WTC11 (cell line): ENCODE results near the gene HYAL2. TPM values are rescaled to one million over a fixed set of nuclear protein-coding genes. Genes with fewer than 3 reads are reported as not detected.

Source experiments
- ATF1 ChIP-seq: sonication (generic); formaldehyde crosslinking; IDR thresholded peaks from 2 replicates; pipeline ENCODE4 v1.8.1; 2023; ENCODE audit warnings: mild to moderate bottlenecking, moderate library complexity, missing genetic modification reagents
- ELF4 ChIP-seq: sonication (generic); formaldehyde crosslinking; IDR thresholded peaks from 2 replicates; pipeline ENCODE4 v1.8.1; 2022; ENCODE audit warnings: low read depth, mild to moderate bottlenecking, moderate library complexity, missing genetic modification reagents
- EMX1 ChIP-seq: fragments of 250-450 bp; sonication (Bioruptor Pico); IDR thresholded peaks from 2 replicates; pipeline ENCODE4 v1.8.0; 2021; ENCODE audit warnings: mild to moderate bottlenecking
- FOXK1 ChIP-seq: sonication (generic); formaldehyde crosslinking; IDR thresholded peaks from 2 replicates; pipeline ENCODE4 v1.8.0; 2022; ENCODE audit warnings: mild to moderate bottlenecking, moderate library complexity, missing genetic modification reagents
- IRF2 ChIP-seq: sonication (generic); formaldehyde crosslinking; IDR thresholded peaks from 2 replicates; pipeline ENCODE4 v1.8.0; 2022; ENCODE audit warnings: low read depth, missing genetic modification reagents, borderline replicate concordance
- NFE2L1 ChIP-seq: sonication (generic); formaldehyde crosslinking; IDR thresholded peaks from 2 replicates; pipeline ENCODE4 v1.8.1; 2023; ENCODE audit warnings: missing genetic modification reagents
- NR1H2 ChIP-seq: sonication (generic); formaldehyde crosslinking; IDR thresholded peaks from 2 replicates; pipeline ENCODE4 v1.9.0; 2021; ENCODE audit warnings: mild to moderate bottlenecking, moderate library complexity, missing genetic modification reagents
- SMAD3 ChIP-seq: sonication (generic); formaldehyde crosslinking; IDR thresholded peaks from 2 replicates; pipeline ENCODE4 v1.8.0; 2022; ENCODE audit warnings: missing genetic modification reagents, mild to moderate bottlenecking, borderline replicate concordance
- TCF7 ChIP-seq: sonication (generic); formaldehyde crosslinking; IDR thresholded peaks from 2 replicates; pipeline ENCODE4 v1.8.0; 2022; ENCODE audit warnings: mild to moderate bottlenecking, low read depth, missing genetic modification reagents, moderate library complexity
- TEAD4 ChIP-seq: sonication (generic); formaldehyde crosslinking; IDR thresholded peaks from 2 replicates; pipeline ENCODE4 v1.8.0; 2022; ENCODE audit warnings: mild to moderate bottlenecking, missing genetic modification reagents
- ZBTB21 ChIP-seq: sonication (generic); formaldehyde crosslinking; IDR thresholded peaks from 2 replicates; pipeline ENCODE4 v1.8.1; 2023; ENCODE audit warnings: mild to moderate bottlenecking, missing genetic modification reagents, borderline replicate concordance
- ZNF138 ChIP-seq: sonication (generic); formaldehyde crosslinking; conservative IDR thresholded peaks from 2 replicates; pipeline ENCODE4 v1.8.1; 2022; ENCODE audit warnings: mild to moderate bottlenecking, moderate library complexity, missing genetic modification reagents
- total RNA-seq: library from RNA; stranded (reverse); gene quantifications from 3 replicates; pipeline ENCODE4 v1.2.3, GENCODE V29; 2021
- TF ChIP-seq, protein P1 (sequence below): sonication (generic); formaldehyde crosslinking; IDR thresholded peaks from 2 replicates; pipeline ENCODE4 v1.8.1; 2023; ENCODE audit warnings: mild to moderate bottlenecking, missing genetic modification reagents, borderline replicate concordance
- TF ChIP-seq, protein P2 (sequence below): fragments of 250-450 bp; sonication (Bioruptor Pico); IDR thresholded peaks from 2 replicates; pipeline ENCODE4 v2.1.2; 2022; ENCODE audit warnings: mild to moderate bottlenecking, moderate library complexity
- TF ChIP-seq, protein P3 (sequence below): sonication (generic); formaldehyde crosslinking; IDR thresholded peaks from 2 replicates; pipeline ENCODE4 v1.8.1; 2022; ENCODE audit warnings: low read depth, missing genetic modification reagents, borderline replicate concordance
- TF ChIP-seq, protein P4 (sequence below): sonication (generic); formaldehyde crosslinking; IDR thresholded peaks from 2 replicates; pipeline ENCODE4 v1.8.1; 2022; ENCODE audit warnings: missing genetic modification reagents, borderline replicate concordance
- TF ChIP-seq, protein P5 (sequence below): sonication (generic); formaldehyde crosslinking; IDR thresholded peaks from 2 replicates; pipeline ENCODE4 v1.8.0; 2022; ENCODE audit warnings: missing genetic modification reagents
- TF ChIP-seq, protein P6 (sequence below): fragments of 250-450 bp; sonication (Bioruptor Pico); IDR thresholded peaks from 2 replicates; pipeline ENCODE4 v1.9.0; 2021; ENCODE audit warnings: moderate library complexity, mild to moderate bottlenecking, inconsistent platforms, borderline replicate concordance
- TF ChIP-seq, protein P7 (sequence below): sonication (generic); formaldehyde crosslinking; IDR thresholded peaks from 2 replicates; pipeline ENCODE4 v1.8.0; 2022; ENCODE audit warnings: mild to moderate bottlenecking, missing genetic modification reagents
- TF ChIP-seq, protein P8 (sequence below): sonication (generic); formaldehyde crosslinking; IDR thresholded peaks from 2 replicates; pipeline ENCODE4 v1.8.1; 2023; ENCODE audit warnings: mild to moderate bottlenecking, missing genetic modification reagents, moderate library complexity

Gene HYAL2
- total RNA-seq, 1 experiment from 2014 or later: 58.0 TPM

DNA sequence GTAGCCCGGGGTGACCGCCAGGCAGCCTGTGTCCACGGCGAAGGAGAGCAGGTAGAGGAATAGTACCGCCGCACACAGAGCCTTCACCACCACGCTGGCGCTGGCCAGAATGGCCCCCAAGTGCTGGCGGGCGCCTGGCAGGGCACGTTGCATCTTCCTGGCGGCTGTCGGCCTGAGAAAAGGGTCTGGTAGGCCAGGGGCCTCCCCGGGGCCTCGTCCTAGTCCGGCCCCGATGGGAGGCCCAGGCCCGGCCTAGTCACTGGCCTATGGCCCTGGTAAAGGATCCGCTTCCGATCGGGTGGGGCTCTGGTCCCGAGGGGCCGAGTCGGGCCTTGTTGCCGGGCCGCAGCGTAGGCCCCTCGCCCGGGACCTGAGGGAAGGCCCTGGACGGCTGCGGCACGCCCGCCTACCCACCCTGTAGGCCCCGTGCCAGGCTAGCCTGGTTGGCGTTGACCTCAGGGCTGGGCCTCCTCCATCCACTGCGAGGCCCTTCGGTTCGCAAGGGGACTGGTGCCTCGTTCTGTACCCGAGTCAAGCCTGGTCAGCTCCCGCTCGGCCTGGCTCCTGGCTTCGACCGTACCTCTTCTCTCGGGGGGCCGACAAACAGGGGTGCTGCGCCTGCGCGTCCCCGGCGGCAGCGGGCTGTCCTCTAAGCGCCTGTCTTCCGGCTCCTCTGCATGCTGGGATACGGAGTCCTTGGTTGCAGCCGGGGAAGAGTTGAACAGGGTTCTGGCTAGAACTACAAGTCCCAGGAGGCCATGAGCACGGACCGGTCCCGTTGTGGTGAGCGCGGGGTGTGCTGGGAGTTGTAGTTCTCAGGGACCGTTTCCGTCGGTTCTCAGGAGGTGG is 36.6 kb upstream of the HYAL2 start, which contains the start of gene TMEM115 (continued):
- TF ChIP-seq ZBTB21: 0 out of 2 replicates have a peak, but pooled peaks have one; percentile 50
- TF ChIP-seq, protein P1, sequence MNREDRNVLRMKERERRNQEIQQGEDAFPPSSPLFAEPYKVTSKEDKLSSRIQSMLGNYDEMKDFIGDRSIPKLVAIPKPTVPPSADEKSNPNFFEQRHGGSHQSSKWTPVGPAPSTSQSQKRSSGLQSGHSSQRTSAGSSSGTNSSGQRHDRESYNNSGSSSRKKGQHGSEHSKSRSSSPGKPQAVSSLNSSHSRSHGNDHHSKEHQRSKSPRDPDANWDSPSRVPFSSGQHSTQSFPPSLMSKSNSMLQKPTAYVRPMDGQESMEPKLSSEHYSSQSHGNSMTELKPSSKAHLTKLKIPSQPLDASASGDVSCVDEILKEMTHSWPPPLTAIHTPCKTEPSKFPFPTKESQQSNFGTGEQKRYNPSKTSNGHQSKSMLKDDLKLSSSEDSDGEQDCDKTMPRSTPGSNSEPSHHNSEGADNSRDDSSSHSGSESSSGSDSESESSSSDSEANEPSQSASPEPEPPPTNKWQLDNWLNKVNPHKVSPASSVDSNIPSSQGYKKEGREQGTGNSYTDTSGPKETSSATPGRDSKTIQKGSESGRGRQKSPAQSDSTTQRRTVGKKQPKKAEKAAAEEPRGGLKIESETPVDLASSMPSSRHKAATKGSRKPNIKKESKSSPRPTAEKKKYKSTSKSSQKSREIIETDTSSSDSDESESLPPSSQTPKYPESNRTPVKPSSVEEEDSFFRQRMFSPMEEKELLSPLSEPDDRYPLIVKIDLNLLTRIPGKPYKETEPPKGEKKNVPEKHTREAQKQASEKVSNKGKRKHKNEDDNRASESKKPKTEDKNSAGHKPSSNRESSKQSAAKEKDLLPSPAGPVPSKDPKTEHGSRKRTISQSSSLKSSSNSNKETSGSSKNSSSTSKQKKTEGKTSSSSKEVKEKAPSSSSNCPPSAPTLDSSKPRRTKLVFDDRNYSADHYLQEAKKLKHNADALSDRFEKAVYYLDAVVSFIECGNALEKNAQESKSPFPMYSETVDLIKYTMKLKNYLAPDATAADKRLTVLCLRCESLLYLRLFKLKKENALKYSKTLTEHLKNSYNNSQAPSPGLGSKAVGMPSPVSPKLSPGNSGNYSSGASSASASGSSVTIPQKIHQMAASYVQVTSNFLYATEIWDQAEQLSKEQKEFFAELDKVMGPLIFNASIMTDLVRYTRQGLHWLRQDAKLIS: no peak
- TF ChIP-seq NFE2L1 (CRISPR knock-in tag): no peak
- peak; percentile 75; the same call in 1 of the 2 replicates for TF ChIP-seq FOXK1 (CRISPR knock-in tag)
- TF ChIP-seq TEAD4 (CRISPR knock-in tag): no peak
- TF ChIP-seq, protein P2, sequence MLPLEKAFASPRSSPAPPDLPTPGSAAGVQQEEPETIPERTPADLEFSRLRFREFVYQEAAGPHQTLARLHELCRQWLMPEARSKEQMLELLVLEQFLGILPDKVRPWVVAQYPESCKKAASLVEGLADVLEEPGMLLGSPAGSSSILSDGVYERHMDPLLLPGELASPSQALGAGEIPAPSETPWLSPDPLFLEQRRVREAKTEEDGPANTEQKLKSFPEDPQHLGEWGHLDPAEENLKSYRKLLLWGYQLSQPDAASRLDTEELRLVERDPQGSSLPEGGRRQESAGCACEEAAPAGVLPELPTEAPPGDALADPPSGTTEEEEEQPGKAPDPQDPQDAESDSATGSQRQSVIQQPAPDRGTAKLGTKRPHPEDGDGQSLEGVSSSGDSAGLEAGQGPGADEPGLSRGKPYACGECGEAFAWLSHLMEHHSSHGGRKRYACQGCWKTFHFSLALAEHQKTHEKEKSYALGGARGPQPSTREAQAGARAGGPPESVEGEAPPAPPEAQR: no peak
- TF ChIP-seq, protein P3, sequence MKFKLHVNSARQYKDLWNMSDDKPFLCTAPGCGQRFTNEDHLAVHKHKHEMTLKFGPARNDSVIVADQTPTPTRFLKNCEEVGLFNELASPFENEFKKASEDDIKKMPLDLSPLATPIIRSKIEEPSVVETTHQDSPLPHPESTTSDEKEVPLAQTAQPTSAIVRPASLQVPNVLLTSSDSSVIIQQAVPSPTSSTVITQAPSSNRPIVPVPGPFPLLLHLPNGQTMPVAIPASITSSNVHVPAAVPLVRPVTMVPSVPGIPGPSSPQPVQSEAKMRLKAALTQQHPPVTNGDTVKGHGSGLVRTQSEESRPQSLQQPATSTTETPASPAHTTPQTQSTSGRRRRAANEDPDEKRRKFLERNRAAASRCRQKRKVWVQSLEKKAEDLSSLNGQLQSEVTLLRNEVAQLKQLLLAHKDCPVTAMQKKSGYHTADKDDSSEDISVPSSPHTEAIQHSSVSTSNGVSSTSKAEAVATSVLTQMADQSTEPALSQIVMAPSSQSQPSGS (CRISPR knock-in tag): no peak
- no peak for TF ChIP-seq ELF4 (CRISPR knock-in tag)
- no peak for TF ChIP-seq EMX1 (CRISPR knock-in tag)
- no peak for TF ChIP-seq TCF7
- TF ChIP-seq ATF1 (CRISPR knock-in tag): no peak
- TF ChIP-seq, protein P4, sequence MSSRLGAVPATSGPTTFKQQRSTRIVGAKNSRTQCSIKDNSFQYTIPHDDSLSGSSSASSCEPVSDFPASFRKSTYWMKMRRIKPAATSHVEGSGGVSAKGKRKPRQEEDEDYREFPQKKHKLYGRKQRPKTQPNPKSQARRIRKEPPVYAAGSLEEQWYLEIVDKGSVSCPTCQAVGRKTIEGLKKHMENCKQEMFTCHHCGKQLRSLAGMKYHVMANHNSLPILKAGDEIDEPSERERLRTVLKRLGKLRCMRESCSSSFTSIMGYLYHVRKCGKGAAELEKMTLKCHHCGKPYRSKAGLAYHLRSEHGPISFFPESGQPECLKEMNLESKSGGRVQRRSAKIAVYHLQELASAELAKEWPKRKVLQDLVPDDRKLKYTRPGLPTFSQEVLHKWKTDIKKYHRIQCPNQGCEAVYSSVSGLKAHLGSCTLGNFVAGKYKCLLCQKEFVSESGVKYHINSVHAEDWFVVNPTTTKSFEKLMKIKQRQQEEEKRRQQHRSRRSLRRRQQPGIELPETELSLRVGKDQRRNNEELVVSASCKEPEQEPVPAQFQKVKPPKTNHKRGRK: no peak
- peak; percentile 48; the same call in 1 of the 2 replicates for TF ChIP-seq SMAD3
- TF ChIP-seq, protein P5, sequence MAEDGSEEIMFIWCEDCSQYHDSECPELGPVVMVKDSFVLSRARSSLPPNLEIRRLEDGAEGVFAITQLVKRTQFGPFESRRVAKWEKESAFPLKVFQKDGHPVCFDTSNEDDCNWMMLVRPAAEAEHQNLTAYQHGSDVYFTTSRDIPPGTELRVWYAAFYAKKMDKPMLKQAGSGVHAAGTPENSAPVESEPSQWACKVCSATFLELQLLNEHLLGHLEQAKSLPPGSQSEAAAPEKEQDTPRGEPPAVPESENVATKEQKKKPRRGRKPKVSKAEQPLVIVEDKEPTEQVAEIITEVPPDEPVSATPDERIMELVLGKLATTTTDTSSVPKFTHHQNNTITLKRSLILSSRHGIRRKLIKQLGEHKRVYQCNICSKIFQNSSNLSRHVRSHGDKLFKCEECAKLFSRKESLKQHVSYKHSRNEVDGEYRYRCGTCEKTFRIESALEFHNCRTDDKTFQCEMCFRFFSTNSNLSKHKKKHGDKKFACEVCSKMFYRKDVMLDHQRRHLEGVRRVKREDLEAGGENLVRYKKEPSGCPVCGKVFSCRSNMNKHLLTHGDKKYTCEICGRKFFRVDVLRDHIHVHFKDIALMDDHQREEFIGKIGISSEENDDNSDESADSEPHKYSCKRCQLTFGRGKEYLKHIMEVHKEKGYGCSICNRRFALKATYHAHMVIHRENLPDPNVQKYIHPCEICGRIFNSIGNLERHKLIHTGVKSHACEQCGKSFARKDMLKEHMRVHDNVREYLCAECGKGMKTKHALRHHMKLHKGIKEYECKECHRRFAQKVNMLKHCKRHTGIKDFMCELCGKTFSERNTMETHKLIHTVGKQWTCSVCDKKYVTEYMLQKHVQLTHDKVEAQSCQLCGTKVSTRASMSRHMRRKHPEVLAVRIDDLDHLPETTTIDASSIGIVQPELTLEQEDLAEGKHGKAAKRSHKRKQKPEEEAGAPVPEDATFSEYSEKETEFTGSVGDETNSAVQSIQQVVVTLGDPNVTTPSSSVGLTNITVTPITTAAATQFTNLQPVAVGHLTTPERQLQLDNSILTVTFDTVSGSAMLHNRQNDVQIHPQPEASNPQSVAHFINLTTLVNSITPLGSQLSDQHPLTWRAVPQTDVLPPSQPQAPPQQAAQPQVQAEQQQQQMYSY (CRISPR knock-in tag): no peak
- TF ChIP-seq, protein P6, sequence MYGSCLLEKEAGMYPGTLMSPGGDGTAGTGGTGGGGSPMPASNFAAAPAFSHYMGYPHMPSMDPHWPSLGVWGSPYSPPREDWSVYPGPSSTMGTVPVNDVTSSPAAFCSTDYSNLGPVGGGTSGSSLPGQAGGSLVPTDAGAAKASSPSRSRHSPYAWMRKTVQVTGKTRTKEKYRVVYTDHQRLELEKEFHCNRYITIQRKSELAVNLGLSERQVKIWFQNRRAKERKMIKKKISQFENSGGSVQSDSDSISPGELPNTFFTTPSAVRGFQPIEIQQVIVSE (CRISPR knock-in tag): no peak
- TF ChIP-seq NR1H2 (CRISPR knock-in tag): no peak
- TF ChIP-seq, protein P7, sequence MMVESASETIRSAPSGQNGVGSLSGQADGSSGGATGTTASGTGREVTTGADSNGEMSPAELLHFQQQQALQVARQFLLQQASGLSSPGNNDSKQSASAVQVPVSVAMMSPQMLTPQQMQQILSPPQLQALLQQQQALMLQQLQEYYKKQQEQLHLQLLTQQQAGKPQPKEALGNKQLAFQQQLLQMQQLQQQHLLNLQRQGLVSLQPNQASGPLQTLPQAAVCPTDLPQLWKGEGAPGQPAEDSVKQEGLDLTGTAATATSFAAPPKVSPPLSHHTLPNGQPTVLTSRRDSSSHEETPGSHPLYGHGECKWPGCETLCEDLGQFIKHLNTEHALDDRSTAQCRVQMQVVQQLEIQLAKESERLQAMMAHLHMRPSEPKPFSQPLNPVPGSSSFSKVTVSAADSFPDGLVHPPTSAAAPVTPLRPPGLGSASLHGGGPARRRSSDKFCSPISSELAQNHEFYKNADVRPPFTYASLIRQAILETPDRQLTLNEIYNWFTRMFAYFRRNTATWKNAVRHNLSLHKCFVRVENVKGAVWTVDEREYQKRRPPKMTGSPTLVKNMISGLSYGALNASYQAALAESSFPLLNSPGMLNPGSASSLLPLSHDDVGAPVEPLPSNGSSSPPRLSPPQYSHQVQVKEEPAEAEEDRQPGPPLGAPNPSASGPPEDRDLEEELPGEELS (CRISPR knock-in tag): 0 out of 2 replicates have a peak, but pooled peaks have one; percentile 52
- no peak for TF ChIP-seq IRF2 (CRISPR knock-in tag)
- TF ChIP-seq, protein P8, sequence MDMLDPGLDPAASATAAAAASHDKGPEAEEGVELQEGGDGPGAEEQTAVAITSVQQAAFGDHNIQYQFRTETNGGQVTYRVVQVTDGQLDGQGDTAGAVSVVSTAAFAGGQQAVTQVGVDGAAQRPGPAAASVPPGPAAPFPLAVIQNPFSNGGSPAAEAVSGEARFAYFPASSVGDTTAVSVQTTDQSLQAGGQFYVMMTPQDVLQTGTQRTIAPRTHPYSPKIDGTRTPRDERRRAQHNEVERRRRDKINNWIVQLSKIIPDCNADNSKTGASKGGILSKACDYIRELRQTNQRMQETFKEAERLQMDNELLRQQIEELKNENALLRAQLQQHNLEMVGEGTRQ (CRISPR knock-in tag): peak; percentile 61
- TF ChIP-seq ZNF138 (CRISPR knock-in tag): no peak
